HepG2 (cell line): ENCODE measurements around the gene TFF1. TPM values are rescaled to one million over a fixed set of nuclear protein-coding genes. Genes with fewer than 3 reads are reported as not detected.

Experiments
- CTCF ChIP-seq: sonication (generic); formaldehyde crosslinking; IDR thresholded peaks from 2 replicates; pipeline ENCODE4 v1.5.0; 2020; ENCODE audit warnings: mild to moderate bottlenecking, missing genetic modification reagents, moderate library complexity
- FOXK2 ChIP-seq: fragments of 450-650 bp; IDR thresholded peaks from 2 replicates; pipeline ENCODE4 v1.6.1; 2016
- FOXP1 ChIP-seq, 2 experiments: fragments of 450-650 bp in 1 of 2; IDR thresholded peaks; 2 replicates each; pipeline ENCODE4 v1.6.1; 2017 to 2018; ENCODE audit warnings: antibody characterized with exemption in 1 of 2
- JUNB ChIP-seq: sonication (generic); formaldehyde crosslinking; IDR thresholded peaks from 2 replicates; pipeline ENCODE4 v1.8.0; 2022; ENCODE audit warnings: missing genetic modification reagents, mild to moderate bottlenecking, borderline replicate concordance
- MNT ChIP-seq: fragments of 450-650 bp; IDR thresholded peaks from 2 replicates; pipeline ENCODE4 v1.6.1; 2016
- NRL ChIP-seq: sonication (generic); formaldehyde crosslinking; IDR thresholded peaks from 2 replicates; pipeline ENCODE4 v1.5.0; 2020; ENCODE audit warnings: missing genetic modification reagents, mild to moderate bottlenecking, moderate library complexity, borderline replicate concordance
- PHB2 ChIP-seq: fragments of 450-650 bp; IDR thresholded peaks from 2 replicates; pipeline ENCODE4 v1.6.1; 2018; ENCODE audit not compliant: partially characterized antibody
- SRF ChIP-seq: IDR thresholded peaks from 2 replicates; pipeline ENCODE4 v1.6.1; 2011; ENCODE audit warnings: mild to moderate bottlenecking, low read depth, low read length, moderate library complexity
- ZNF207 ChIP-seq: fragments of 450-650 bp; IDR thresholded peaks from 2 replicates; pipeline ENCODE4 v1.6.1; 2016; ENCODE audit warnings: antibody characterized with exemption, borderline replicate concordance
- ZNF646 ChIP-seq: sonication (generic); formaldehyde crosslinking; IDR thresholded peaks from 2 replicates; pipeline ENCODE4 v1.9.0; 2021; ENCODE audit warnings: mild to moderate bottlenecking, missing genetic modification reagents
- polyA plus RNA-seq, 8 experiments: library from polyadenylated mRNA; depleted of rRNA in 3 of 8; stranded (reverse) in 7 of 8; unstranded in 1 of 8; fragments of >200 nt; fragmentation: Illumina TruSeq in 4 of 8; extraction: Trizol in 4 of 8; gene quantifications; 2 replicates each; pipeline versions ENCODE4 v1.2.1 to v1.2.3, GENCODE V29; 2011 to 2016; ENCODE audit warnings: low read depth in 4 of 8, missing spikeins in 1 of 8, mixed read lengths in 1 of 8; ENCODE audit not compliant: insufficient read depth in 1 of 8
- total RNA-seq, 5 experiments: library from RNA; depleted of rRNA; stranded (reverse); fragments of >200 nt; fragmentation: Illumina TruSeq; extraction: Trizol; gene quantifications; 2 replicates each; pipeline ENCODE4 v1.2.3, GENCODE V29; 2016; ENCODE audit warnings: low read depth in 1 of 5
- TF ChIP-seq, protein P1 (sequence below): sonication (generic); formaldehyde crosslinking; IDR thresholded peaks from 2 replicates; pipeline ENCODE4 v1.4.0; 2020; ENCODE audit warnings: missing genetic modification reagents
- TF ChIP-seq, protein P2 (sequence below): sonication (generic); formaldehyde crosslinking; IDR thresholded peaks from 2 replicates; pipeline ENCODE4 v1.8.0; 2022; ENCODE audit warnings: missing genetic modification reagents, mild to moderate bottlenecking, moderate library complexity, borderline replicate concordance

Gene TFF1
- total and polyA plus RNA-seq, 2 of the 13 experiments (the other 11 are each of a cell fraction or from before 2014, with no cell fraction given): 0.24 to 19.4 TPM

- TF ChIP-seq MNT: peak; percentile 44; the same call in 1 of the 2 replicates
- TF ChIP-seq FOXK2: 0 out of 2 replicates have a peak, but pooled peaks have one; percentile 24
- TF ChIP-seq ZNF207: peak; percentile 58; the same call in 1 of the 2 replicates
- peak; percentile 53 for TF ChIP-seq CTCF (CRISPR knock-in tag)
- TF ChIP-seq, protein P1, sequence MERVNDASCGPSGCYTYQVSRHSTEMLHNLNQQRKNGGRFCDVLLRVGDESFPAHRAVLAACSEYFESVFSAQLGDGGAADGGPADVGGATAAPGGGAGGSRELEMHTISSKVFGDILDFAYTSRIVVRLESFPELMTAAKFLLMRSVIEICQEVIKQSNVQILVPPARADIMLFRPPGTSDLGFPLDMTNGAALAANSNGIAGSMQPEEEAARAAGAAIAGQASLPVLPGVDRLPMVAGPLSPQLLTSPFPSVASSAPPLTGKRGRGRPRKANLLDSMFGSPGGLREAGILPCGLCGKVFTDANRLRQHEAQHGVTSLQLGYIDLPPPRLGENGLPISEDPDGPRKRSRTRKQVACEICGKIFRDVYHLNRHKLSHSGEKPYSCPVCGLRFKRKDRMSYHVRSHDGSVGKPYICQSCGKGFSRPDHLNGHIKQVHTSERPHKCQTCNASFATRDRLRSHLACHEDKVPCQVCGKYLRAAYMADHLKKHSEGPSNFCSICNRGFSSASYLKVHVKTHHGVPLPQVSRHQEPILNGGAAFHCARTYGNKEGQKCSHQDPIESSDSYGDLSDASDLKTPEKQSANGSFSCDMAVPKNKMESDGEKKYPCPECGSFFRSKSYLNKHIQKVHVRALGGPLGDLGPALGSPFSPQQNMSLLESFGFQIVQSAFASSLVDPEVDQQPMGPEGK: 0 out of 2 replicates have a peak, but pooled peaks have one; percentile 19
- TF ChIP-seq NRL (CRISPR knock-in tag): no peak
- peak; percentile 61 for TF ChIP-seq ZNF646 (CRISPR knock-in tag)
- TF ChIP-seq, protein P2, sequence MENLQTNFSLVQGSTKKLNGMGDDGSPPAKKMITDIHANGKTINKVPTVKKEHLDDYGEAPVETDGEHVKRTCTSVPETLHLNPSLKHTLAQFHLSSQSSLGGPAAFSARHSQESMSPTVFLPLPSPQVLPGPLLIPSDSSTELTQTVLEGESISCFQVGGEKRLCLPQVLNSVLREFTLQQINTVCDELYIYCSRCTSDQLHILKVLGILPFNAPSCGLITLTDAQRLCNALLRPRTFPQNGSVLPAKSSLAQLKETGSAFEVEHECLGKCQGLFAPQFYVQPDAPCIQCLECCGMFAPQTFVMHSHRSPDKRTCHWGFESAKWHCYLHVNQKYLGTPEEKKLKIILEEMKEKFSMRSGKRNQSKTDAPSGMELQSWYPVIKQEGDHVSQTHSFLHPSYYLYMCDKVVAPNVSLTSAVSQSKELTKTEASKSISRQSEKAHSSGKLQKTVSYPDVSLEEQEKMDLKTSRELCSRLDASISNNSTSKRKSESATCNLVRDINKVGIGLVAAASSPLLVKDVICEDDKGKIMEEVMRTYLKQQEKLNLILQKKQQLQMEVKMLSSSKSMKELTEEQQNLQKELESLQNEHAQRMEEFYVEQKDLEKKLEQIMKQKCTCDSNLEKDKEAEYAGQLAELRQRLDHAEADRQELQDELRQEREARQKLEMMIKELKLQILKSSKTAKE (CRISPR knock-in tag): peak; percentile 41; the same call in 1 of the 2 replicates
- TF ChIP-seq FOXP1 (IDR thresholded peaks at IDR 0.05): 0 out of 2 replicates have a peak, but pooled peaks have one; percentile 49
- no peak for TF ChIP-seq FOXP1 (CRISPR knock-in tag; IDR thresholded peaks at IDR 0.05)
- TF ChIP-seq SRF: no peak
- no peak for TF ChIP-seq PHB2
- peak; percentile 46; the same call in 1 of the 2 replicates for TF ChIP-seq JUNB (CRISPR knock-in tag)
Observed at GRCh38 chr21:42411197-42411869, 45.0 kb upstream of the TFF1 start (continued).
